K562 (cell line): ENCODE measurements around the gene UFSP1. TPM values are rescaled to one million over a fixed set of nuclear protein-coding genes. Genes with fewer than 3 reads are reported as not detected.
A peak's percentile ranks its signal among the peaks of the same experiment; 100 is the strongest.
"Not testable (repeated sequence)": the region's sequence is repeated elsewhere in the genome, so short reads cannot be mapped to it uniquely, and the experiment has no call there.

Experiments
- ATAC-seq: fragments of 200-7000 bp; cut with Tn5 transposase; 3 replicates; pipeline ENCODE4 v1.9.1; 2020; ENCODE audit warnings: moderate library complexity
- BruUV-seq: library from RNA; stranded (reverse); fragments of 400-500 nt; replicated peaks from 2 replicates; lab custom pipeline; 2021; lab: Mats Ljungman, UMichigan
- CTCF ChIA-PET: fragments of 300-600 bp; formaldehyde crosslinking; extraction: SDS; loops from one replicate; lab custom pipeline; 2021; ENCODE audit warnings: low intra/inter-chr PET ratio; lab: Yijun Ruan, JAX
- POLR2A ChIA-PET: fragments of 300-600, 350-650 bp; sonication (Branson Sonifier 250); formaldehyde crosslinking; extraction: SDS; loops from one replicate; lab custom pipeline; 2021; ENCODE audit warnings: antibody characterized with exemption, inconsistent platforms; lab: Yijun Ruan, JAX
- DNase-seq, 4 experiments: peaks; one replicate each; pipeline versions ENCODE4 v3.0.0 to v3.0.0-alpha.2; 2011 to 2018; ENCODE audit warnings: low spot score in 3 of 4, mixed read lengths in 3 of 4; ENCODE audit errors: extremely low read depth in 1 of 4
- FAIRE-seq: peaks from 2 replicates; lab custom pipeline; 2011; peaks lifted over from hg19 to GRCh38; lab: Jason Lieb, UNC
- H2AFZ ChIP-seq: 2 replicates; pipeline ENCODE4 v1.6.0; 2011; ENCODE audit warnings: low read depth, low read length, control low read depth, inconsistent platforms
- H3K27ac ChIP-seq: fragments of 200-600 bp; 3 replicates; pipeline ENCODE4 v1.8.0; 2011; ENCODE audit warnings: low read depth, mild to moderate bottlenecking, control low read depth, inconsistent platforms, low read length, moderate library complexity, mixed read lengths; ENCODE audit errors: extremely low read depth
- H3K27me3 ChIP-seq, 2 experiments: fragments of 300-600 bp in 1 of 2; 2 replicates in 1 of 2; 3 replicates in 1 of 2; pipeline versions ENCODE4 v1.6.0 to v1.8.0; 2011; ENCODE audit warnings: inconsistent platforms in 2 of 2, low read length in 2 of 2, mild to moderate bottlenecking in 1 of 2, mixed read lengths in 1 of 2, moderate library complexity in 1 of 2; ENCODE audit not compliant: control insufficient read depth in 2 of 2, insufficient read depth in 2 of 2
- H3K36me3 ChIP-seq: fragments of 300-600 bp; 3 replicates; pipeline ENCODE4 v1.8.0; 2011; ENCODE audit warnings: mild to moderate bottlenecking, low read length, inconsistent platforms; ENCODE audit not compliant: control insufficient read depth, insufficient read depth
- H3K4me1 ChIP-seq, 2 experiments: fragments of 200-600 bp in 1 of 2; replicated peaks in 1 of 2; 2 replicates in 1 of 2; 3 replicates in 1 of 2; pipeline versions ENCODE4 v1.5.1 to v1.8.0; 2011; ENCODE audit warnings: inconsistent platforms in 2 of 2, low read length in 2 of 2, mild to moderate bottlenecking in 1 of 2, mixed read lengths in 1 of 2, moderate library complexity in 1 of 2; ENCODE audit not compliant: control insufficient read depth in 2 of 2, insufficient read depth in 2 of 2
- H3K4me2 ChIP-seq: 2 replicates; pipeline ENCODE4 v1.6.1; 2011; ENCODE audit warnings: low read length, control low read depth, inconsistent platforms, mixed read lengths; ENCODE audit not compliant: insufficient read depth
- H3K4me3 ChIP-seq: fragments of 200-600 bp; sonication (generic), shearing (Covaris generic); 2 replicates; pipeline ENCODE4 v1.5.1; 2016; ENCODE audit warnings: control low read depth, inconsistent platforms
- H3K79me2 ChIP-seq: fragments of 200-600 bp; 3 replicates; pipeline ENCODE4 v1.8.0; 2011; ENCODE audit warnings: low read length, inconsistent platforms; ENCODE audit not compliant: control insufficient read depth, insufficient read depth
- H3K9ac ChIP-seq, 2 experiments: 2 replicates each; pipeline versions ENCODE4 v1.6.0 to v1.6.1; 2011; ENCODE audit warnings: low read depth in 2 of 2, low read length in 2 of 2, control low read depth in 1 of 2, inconsistent platforms in 1 of 2, mild to moderate bottlenecking in 1 of 2, mixed read lengths in 1 of 2; ENCODE audit not compliant: insufficient read depth in 1 of 2
- H3K9me1 ChIP-seq: one replicate; pipeline ENCODE4 v1.6.0; 2011; ENCODE audit warnings: inconsistent platforms, mild to moderate bottlenecking, low read length, moderate library complexity; ENCODE audit not compliant: control insufficient read depth, insufficient read depth
- H3K9me3 ChIP-seq: replicated peaks from 2 replicates; pipeline ENCODE4 v1.5.1; 2011; ENCODE audit warnings: low read depth, low read length, inconsistent platforms; ENCODE audit not compliant: control insufficient read depth, insufficient read depth
- H4K20me1 ChIP-seq: replicated peaks from 2 replicates; pipeline ENCODE4 v1.6.1; 2011; ENCODE audit warnings: low read length, inconsistent platforms, mixed read lengths; ENCODE audit not compliant: control insufficient read depth, insufficient read depth
- CEBPZ ChIP-seq: fragments of 150-350 bp; IDR thresholded peaks from 2 replicates; pipeline ENCODE4 v1.6.1; 2014; ENCODE audit warnings: low read depth, mild to moderate bottlenecking, low read length, borderline replicate concordance
- CREB5 ChIP-seq: fragments of 250-450 bp; sonication (Bioruptor Pico); IDR thresholded peaks from 2 replicates; pipeline ENCODE4 v1.5.0; 2020; ENCODE audit warnings: mild to moderate bottlenecking
- ERF ChIP-seq: fragments of 450-650 bp; formaldehyde crosslinking; IDR thresholded peaks from 2 replicates; pipeline ENCODE4 v1.4.0; 2020; ENCODE audit warnings: mild to moderate bottlenecking, mixed read lengths
- ESRRA ChIP-seq: fragments of 450-650 bp; IDR thresholded peaks from 2 replicates; pipeline ENCODE4 v1.6.1; 2014; ENCODE audit warnings: low read depth, mild to moderate bottlenecking, moderate library complexity, borderline replicate concordance
- PHTF2 ChIP-seq: fragments of 250-450 bp; sonication (Bioruptor Pico); IDR thresholded peaks from 2 replicates; pipeline ENCODE4 v1.5.0; 2021; ENCODE audit warnings: mild to moderate bottlenecking
- POLR2A ChIP-seq: fragments of 450-650 bp; conservative IDR thresholded peaks from 2 replicates; pipeline ENCODE4 v1.6.1; 2016
- RFX1 ChIP-seq: fragments of 450-650 bp; IDR thresholded peaks from 2 replicates; pipeline ENCODE4 v1.6.1; 2016; ENCODE audit warnings: mild to moderate bottlenecking, moderate library complexity
- SMAD4 ChIP-seq: fragments of 250-450 bp; sonication (Bioruptor Pico); conservative IDR thresholded peaks from 2 replicates; pipeline ENCODE4 v1.8.0; 2021; ENCODE audit warnings: inconsistent platforms, mild to moderate bottlenecking, moderate library complexity
- TEAD2 ChIP-seq: fragments of 450-650 bp; IDR thresholded peaks from 2 replicates; pipeline ENCODE4 v1.6.1; 2016; ENCODE audit warnings: missing genetic modification characterization, control low read depth, missing compliant biosample characterization
- YY1 ChIP-seq, 3 experiments: IDR thresholded peaks; 2 replicates each; pipeline ENCODE4 v1.6.1; 2011; ENCODE audit warnings: low read length in 2 of 3, mild to moderate bottlenecking in 2 of 3, moderate library complexity in 2 of 3, borderline replicate concordance in 1 of 3, control low read depth in 1 of 3, low read depth in 1 of 3; ENCODE audit not compliant: insufficient read depth in 3 of 3, insufficient replicate concordance in 2 of 3, control insufficient read depth in 1 of 3, insufficient read length in 1 of 3; ENCODE audit errors: extremely low read depth in 1 of 3
- WGBS: fragments of 100-300 bp; shearing (Covaris generic); methylation state at CpG from one replicate; pipeline ENCODE4 v1.1.6; 2016; ENCODE audit warnings: low coverage, mixed read lengths; ENCODE audit not compliant: insufficient coverage; ENCODE audit errors: missing lambda C conversion rate; 5-methylcytosine and 5-hydroxymethylcytosine counted together
- in situ Hi-C: fragments of 300-500 bp; cut with MboI; formaldehyde crosslinking; loops from 4 replicates; pipeline ENCODE4 v1.15.0; 2018; ENCODE audit warnings: inconsistent platforms, mixed read lengths
- intact Hi-C: fragments of 100-400 bp; cut with micrococcal nuclease; formaldehyde crosslinking; loops from 2 replicates; pipeline ENCODE4 v1.14.2; 2022
- polyA plus RNA-seq, 8 experiments: library from polyadenylated mRNA; depleted of rRNA in 4 of 8; stranded (reverse) in 5 of 8; unstranded in 3 of 8; fragments of >200 nt; fragmentation: Nextera tagmentation in 2 of 8; fragmentation: Illumina TruSeq in 1 of 8; extraction: Ambion mirVana in 2 of 8; extraction: Trizol in 1 of 8; gene quantifications; 2 replicates each; pipeline versions ENCODE4 v1.2.1 to v1.2.3, GENCODE V29; 2011 to 2014; ENCODE audit warnings: inconsistent platforms in 1 of 8, missing spikeins in 1 of 8
- total RNA-seq, 7 experiments: library from RNA; depleted of rRNA in 6 of 7; stranded (reverse); fragments of >200 nt in 6 of 7; fragmentation: Illumina TruSeq in 2 of 7; extraction: Trizol in 2 of 7; gene quantifications; 2 replicates each; pipeline versions ENCODE4 v1.2.1 to v1.2.3, GENCODE V29; 2011 to 2021; ENCODE audit warnings: low replicate concordance in 1 of 7

UFSP1 gene
- total and polyA plus RNA-seq, 9 of the 15 experiments (the other 6 are each of a cell fraction or from before 2014, with no cell fraction given), result 0.50 to 18.8 (median 2.1) TPM

DNA sequence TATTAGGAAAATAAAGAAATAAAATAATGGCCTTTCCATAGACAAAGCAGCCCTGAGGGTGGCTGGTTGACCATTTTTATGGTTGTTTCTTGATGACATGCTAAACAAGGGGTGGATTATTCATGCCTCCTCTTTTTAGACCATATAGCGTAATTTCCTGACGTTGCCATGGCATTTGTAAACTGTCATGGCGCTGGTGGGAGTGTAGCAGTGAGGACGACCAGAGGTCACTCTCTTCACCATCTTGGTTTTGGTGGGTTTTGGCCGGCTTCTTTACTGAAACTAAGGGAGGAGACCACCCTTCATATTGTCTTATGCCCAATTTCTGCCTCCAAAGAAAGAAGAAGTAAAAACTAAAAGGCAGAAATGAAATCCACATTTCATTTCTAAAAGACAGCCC lies 29.8 kb upstream of the UFSP1 start:
- CTCF ChIA-PET, H3K4me2 ChIP-seq, H4K20me1 ChIP-seq, H3K9me3 ChIP-seq, H3K4me1 ChIP-seq, ATAC-seq, BruUV-seq, H3K79me2 ChIP-seq, H3K27me3 ChIP-seq, FAIRE-seq, DNase-seq: not testable (repeated sequence)
- in situ Hi-C loops, result loop anchor here (25.0 kb wide), 1 partner anchor 368 kb away; no protein-coding TSS in a partner anchor
- TF ChIP-seq RFX1 (peak; percentile 76), YY1 (IDR thresholded peaks at IDR 0.05; ENCODE audit: borderline replicate concordance in 1 of 3, control insufficient read depth in 1 of 3, extremely low read depth in 1 of 3, insufficient read depth in 3 of 3, insufficient read length in 1 of 3, insufficient replicate concordance in 2 of 3, low read depth in 1 of 3, low read length in 2 of 3) (peak in 1 of 3 experiments; percentile 55), ESRRA (peak; percentile 61)
- TF ChIP-seq, all 486 proteins: peak for 3; not testable (repeated sequence) for 483
- H3K9ac ChIP-seq, intact Hi-C loops, POLR2A ChIA-PET, H3K27ac ChIP-seq, H3K4me3 ChIP-seq, H3K9me1 ChIP-seq, H3K36me3 ChIP-seq, H2AFZ ChIP-seq: not testable (repeated sequence)
- 21% methylated on average over 5 of the region's 5 CpGs for WGBS

- 38% methylated on average over 7 of the region's 8 CpGs for WGBS
- H3K27ac ChIP-seq, result no peak overlapping the region
- H3K4me3 ChIP-seq, result no peak overlapping the region
- DNase-seq (no peak), FAIRE-seq (no peak), ATAC-seq (no peak)
- in situ Hi-C loops (loop anchor here (25.0 kb wide), 1 partner anchor 372 kb away; no protein-coding TSS in a partner anchor), intact Hi-C loops (no loop called here)
- no TSS peak for BruUV-seq
- ChIA-PET POLR2A (no interaction called here), CTCF (no interaction called here)
- no peaks in the 10 kb centered on the region for H3K9me3 ChIP-seq
- H4K20me1 ChIP-seq, result no peaks in the 10 kb centered on the region
- no peak overlapping the region for H3K4me2 ChIP-seq
- H3K9me1 ChIP-seq, result no peaks in the 10 kb centered on the region
- H3K79me2 ChIP-seq, result no peaks in the 10 kb centered on the region
- H2AFZ ChIP-seq, result no peak overlapping the region
- H3K4me1 ChIP-seq, result peaks cover 4% of the 10 kb centered on the region in 2 experiments; a peak in 1 of 5 replicates
- H3K27me3 ChIP-seq, result no peaks in the 10 kb centered on the region
- H3K9ac ChIP-seq, result no peak overlapping the region
- no peaks in the 10 kb centered on the region for H3K36me3 ChIP-seq
- TF ChIP-seq SMAD4 (CRISPR knock-in tag) (no peak), POLR2A (no peak), CEBPZ (no peak), TEAD2 (tag) (no peak), PHTF2 (no peak), CREB5 (no peak), ERF (CRISPR knock-in tag) (no peak)
Observed at GRCh38 chr7:100914879-100915447, 25.4 kb upstream of the UFSP1 start.
